Effector CD8-positive, alpha-beta T cell (primary cell): ENCODE measurements around the gene CDKN2AIPNL.

Experiments used
- DNase-seq: peaks from one replicate; lab custom pipeline; 2025; lab: John Stamatoyannopoulos, UW
- total RNA-seq, 4 experiments: gene quantifications; one replicate each; lab custom pipeline; 2026; lab: John Stamatoyannopoulos, UW

The CDKN2AIPNL gene, protein sequence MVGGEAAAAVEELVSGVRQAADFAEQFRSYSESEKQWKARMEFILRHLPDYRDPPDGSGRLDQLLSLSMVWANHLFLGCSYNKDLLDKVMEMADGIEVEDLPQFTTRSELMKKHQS
- 10.5 to 17.6 (median 12.9) reads per million in 4 experiments for total RNA-seq

DNA sequence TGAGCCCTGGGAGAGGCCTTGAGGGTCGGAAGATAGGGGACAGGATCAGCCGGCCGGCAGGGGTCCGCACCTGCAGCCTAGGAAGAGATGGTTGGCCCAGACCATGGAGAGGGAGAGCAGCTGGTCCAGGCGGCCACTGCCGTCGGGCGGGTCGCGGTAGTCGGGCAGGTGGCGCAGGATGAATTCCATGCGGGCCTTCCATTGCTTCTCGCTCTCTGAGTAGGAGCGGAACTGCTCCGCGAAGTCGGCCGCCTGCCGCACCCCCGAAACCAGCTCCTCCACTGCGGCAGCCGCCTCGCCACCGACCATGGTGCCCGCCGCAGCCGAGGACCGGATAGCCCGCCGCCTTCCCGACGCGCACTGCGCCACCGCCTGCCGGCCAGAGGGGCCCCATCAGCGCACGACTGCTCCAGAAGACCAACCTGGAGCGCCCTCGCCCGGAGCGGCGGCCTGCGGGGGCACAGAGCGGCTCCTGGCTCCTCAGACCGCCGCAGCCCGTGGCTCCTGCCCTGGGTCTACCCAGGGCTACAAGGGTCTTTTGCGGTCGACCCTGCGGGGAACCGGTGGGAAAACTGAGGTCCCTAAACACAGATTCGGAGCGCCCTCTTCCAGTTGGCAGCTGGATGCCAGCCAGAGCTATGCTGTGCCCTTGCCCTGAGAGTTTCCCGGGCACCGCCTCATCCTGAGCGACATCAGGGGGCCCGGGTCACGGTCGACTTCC is at the start of gene CDKN2AIPNL:
TSS of gene CDKN2AIPNL (minus strand) at position 336 of the 721 bp plus-strand sequence. CDS start at position 309, 27 bp downstream.
- peak; percentile 68 for DNase-seq

DNA sequence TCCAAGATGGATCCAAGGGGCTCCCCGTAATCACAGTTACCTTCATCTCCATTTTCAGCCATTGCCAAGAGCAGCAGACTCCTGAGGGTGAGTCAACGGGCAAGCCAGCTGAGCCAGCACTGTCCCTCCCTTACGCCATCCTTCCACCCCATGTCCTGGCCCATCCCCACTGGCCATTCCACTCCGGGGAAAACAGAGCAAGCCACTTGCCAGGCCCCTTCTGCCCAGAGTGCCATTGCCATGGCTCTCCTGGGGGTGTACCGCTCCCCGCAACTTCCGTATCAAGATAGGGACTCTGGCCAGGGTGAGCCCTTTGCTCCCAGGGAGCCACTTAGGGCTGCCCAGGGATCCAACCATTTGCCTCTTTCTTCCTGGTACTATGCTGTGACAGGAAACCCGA is 48.9 kb upstream of the CDKN2AIPNL start:
- no peak for DNase-seq

DNA sequence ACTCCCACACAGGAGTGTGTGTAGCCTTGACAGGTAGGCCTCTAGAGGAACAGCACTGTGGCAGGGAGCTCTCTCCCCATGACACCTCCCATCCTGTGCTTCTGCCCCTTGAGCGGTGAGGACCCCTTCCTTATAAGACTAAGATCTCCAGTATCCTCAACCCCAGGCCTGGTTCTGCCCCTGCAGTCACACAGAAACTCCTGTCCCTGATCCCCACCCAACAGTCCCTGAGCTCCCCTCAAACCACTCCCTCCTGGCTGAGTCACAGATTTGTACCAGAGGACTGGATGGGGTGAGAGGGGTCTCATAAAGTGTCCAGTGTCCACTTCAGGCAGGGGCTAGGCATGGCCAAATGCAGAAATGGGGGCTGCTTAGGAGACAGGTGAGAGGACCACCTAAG is 47.8 kb upstream of the CDKN2AIPNL start:
- DNase-seq, result no peak

DNA sequence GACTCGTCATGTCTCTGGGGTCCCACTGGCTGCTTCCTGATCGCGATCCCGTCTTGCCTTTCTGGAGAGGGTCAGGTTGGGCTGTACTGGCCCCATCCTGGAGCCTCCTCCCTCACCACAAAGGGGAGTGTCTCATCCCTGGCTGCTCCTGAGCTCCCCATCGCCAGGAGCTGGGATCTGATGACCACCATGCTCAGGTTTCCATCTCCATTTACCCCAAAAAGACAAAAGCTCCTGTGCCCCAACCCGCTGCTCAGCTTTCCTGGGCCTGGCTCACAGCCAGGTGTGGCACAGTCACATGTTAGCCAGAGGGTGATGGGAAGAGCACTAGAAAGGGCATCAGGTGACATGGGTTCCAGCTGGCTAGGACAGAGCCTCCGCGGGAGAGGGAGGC is 47.3 kb upstream of the CDKN2AIPNL start:
- DNase-seq, result no peak

DNA sequence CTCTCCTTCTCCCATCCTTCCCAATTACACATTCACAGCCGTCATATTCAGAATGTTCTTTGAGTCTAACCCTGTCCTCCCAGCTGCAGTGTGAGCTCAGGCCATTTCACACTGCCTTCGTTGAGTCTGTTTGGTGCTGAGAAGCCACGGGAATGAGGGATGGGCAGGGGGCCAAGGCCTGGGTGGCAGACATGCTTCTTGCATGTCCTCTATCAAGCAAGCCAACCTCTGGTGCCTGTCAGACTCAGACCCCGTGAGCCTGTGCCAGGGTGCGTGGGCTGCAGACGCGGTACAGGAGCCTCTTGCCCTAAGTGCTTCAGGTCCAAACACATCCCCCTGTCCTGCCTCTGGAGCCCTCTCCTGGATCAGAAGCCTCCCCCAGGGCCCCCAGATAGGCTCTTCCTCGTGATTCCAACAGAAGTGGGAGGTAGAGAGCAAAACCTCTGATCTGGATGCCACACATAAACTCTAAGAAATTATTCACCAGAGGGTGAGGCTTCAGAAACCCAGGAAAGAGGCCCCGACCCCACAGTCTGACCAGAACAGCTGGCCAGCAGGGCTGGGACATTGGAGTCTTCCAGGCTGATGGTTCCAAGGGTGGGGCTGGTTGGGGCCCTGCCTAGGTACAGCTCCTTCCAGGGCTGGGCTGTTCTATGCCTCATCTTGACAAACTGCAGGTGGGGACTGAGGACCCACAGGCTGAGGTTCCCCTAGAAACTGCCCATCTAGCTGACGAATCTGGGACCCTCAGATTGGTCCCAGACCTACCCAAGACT is 46.7 kb upstream of the CDKN2AIPNL start:
- DNase-seq, result no peak

DNA sequence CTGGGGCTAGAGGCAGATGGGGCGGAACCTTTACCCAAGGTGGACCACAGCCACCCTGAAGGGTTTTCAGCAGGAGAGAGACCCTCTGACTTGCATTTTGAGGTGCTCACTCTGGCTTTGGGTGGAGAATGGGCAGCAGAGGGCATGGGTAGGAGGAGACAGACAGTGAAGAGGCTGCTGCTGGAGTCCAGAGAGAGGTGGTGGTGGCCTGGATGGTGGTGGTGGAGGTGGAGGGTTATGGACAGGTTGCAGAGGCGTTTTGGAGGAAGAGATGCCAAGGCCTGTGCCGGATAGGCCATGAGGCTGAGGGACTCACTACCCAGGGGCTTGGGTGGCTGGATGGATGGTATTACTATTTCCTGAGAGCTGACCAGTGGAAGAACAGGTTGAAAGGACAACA is 46.1 kb upstream of the CDKN2AIPNL start:
- DNase-seq, result no peak

DNA sequence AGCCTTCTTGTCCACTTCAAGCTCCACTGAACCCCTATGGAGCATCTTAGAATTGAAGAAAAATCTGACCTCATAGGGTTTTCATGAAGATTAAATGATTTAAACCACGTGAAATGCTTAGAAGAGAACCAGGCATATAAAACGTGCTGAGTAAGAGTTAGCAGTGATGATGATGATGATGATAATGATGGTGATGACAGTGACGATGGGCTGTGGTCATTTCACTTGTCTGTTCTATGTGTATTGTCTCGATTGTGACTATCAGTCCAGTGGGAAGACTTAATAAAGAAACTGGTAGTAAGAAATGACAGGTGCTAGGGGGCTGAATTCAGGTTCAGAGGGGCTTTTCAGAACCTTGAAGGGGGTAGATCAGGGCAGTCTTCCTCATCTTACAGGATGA is 45.1 kb upstream of the CDKN2AIPNL start:
- DNase-seq, result no peak

DNA sequence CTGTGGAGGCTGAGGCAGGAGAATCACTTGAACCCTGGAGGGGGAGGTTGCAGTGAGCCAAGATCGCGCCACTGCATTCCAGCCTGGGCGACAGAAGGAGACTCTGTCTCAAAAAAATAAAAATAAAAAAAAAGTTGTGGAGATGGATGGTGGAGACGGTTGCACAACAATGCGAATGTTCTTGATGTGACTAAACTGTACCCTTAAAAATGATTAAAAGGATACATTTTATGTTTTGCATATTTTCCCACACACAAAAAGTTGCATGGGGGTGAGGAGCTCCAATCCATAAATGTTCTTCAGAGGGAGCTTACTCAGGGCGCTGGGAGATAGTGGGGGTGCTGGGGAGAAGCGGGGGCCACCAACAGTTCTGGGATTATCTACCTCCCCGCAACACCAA is 43.8 kb upstream of the CDKN2AIPNL start:
- DNase-seq, result no peak

DNA sequence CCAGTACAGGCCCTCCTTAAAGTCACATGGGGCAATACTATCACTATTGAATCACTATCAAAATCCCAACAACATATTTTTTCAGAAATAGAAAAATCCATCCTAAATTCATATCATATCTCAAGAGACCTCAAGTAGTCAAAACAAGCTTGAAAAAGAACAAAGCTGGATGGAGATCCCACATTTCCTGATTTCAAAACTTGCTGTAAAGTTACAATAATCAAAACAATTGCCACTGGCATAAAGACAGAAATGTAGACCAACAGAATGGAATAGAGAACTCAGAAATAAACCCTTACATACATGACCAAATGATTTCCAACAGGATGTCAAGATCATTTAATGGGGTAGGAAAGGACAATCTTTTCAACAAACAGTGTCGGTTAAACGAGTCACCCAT is 41.3 kb upstream of the CDKN2AIPNL start:
- no peak for DNase-seq

DNA sequence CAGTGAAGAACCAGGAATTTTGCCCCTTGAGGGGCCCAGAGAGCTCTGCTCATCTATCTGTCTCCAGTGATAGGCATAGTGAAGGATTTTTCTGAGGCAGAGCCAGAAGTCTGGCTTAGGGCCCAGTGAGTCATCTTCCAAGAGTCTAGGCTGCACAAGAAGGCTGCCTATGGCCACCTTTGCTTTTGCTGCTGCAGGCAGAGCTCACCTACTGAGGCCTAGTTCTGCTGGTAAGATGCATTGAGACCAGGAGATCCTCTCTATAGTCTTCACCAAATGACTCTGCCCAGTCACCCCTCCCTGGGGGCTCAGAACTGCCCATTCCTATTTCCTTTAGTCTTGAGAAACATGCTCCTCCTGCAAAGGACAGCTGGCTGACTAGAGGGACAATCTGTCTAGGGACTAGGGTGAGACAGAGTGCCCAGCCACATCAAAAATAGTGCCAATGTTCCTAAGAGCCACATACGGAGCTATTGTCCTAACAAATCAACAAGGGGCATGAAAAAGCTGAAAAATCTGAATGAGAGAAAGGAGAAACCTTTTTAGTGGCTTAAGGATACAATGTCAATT is 40.3 kb upstream of the CDKN2AIPNL start:
- no peak for DNase-seq

DNA sequence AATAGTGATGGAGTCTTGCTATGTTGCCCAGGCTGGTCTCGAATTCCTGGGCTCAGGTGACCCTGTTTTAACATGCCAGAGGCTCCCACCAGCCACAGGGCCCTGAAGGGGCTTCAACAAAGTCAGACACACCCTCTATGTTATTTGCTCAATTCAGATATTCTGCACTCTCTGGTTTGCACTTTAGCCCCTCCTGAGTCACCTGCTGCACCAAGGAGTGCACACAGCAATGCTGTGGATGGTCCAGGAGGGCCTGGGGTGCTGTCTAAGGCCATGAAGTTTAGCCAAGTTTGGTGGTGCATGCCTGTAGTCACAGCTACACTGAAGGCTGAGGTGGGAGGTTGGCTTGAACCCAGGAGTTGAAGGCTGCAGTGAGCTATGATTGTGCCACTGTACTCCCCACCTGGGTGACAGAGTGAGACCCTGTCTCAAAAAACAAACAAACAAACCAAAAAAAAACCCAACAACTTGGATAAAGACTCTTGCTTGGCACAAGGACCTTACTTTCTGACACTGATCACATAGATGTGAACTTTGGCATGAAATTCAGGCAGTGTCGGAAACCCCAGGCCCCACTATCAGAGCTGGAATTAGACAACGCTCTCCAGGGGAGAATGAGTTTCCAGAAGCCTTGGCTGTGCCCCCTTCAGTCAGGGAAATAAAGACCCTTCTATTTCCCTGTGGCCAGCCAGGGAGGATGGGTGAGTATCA is 39.7 kb upstream of the CDKN2AIPNL start:
- no peak for DNase-seq

DNA sequence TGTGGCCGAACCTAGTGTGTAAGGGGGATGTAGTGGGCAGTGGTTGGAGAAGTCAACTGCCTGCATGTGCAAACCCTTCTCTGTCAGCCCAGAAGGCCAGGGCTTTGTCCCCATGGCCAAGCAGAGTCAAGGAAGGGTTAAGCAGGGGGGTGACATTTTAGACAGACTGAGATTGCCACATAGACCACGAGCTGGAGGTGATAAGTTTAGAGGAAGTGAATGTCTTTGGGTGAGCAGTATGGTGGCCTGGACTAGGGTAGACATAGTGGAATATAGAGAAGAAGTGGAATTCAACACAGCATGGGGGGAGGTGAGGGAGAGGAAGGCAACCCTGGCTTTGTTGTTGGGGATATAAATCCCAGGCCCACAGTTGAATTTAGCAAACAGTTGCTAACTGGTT is 38.7 kb upstream of the CDKN2AIPNL start:
- DNase-seq, result no peak

DNA sequence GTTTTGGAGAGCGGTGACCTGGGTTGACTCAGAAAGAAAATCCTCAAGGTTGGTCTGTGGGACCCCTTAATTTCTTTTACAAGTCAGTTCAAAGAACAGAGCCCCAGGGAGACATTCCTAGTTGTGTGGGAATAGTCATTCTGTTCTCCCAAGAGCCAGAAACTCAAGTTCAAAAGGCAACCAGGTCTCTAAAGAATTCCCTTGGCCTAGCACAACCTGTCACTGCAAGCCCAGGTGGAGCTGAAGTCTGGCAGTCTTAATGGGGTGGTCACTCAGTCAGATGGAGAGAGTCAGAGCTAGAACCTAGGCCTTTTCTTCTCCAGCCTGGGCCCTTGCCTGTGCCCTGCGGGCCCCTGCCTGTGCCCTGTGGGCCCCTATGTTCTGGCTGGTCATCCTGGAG is 37.5 kb upstream of the CDKN2AIPNL start:
- no peak for DNase-seq

DNA sequence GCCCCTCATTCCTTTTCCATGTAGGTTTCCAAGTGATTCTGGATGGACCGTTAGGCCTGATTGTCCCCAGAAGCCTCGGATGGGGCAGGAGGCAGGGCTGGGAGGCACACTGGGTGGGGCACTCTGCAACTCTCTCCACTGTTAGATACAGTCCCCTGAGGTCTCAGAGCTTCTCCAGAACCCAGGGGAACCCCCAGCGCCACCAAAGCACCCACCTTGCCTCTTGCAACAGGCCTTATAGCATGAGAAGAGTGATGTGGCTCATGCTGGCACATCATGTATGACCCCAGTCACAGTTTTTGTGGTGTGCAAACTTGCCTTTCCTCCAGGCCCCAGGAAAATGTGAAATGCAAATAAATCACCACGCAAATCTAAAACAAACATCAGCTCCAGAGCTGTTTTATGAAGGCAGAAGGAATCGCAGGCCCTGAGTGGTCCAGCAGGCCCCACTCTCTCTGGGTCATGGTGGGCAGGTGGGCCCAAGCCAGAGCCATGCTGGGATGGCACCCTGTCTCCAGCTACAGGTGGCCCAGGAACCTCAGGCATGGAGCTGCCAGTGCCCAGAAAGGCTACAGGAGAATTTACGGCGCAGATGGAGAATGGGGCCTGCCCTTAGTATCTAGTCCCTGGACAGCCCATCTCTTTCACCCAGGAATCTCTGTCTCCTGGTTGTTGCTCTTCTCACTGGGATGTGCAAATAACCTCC is 36.3 kb upstream of the CDKN2AIPNL start:
- DNase-seq, result no peak

DNA sequence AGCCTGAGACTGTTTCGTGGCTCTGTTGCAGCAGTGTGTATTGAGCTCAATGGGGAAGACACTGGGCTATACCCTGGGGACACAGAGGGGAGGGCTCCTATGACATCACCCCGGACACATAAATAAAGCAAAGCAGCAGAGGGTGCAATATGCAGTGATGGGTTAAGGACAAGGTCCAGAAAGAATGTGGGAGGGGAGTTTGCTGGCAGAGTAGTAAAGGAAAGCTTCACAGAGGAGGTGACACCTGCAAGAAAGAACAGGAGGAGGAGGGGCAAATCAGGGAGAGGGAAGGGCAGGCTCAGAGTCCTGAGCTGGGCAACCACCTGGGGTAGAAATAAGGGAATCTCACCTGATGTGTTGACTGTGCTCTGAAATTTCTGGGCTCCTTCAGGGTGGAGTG is 35.3 kb upstream of the CDKN2AIPNL start:
- DNase-seq, result no peak

DNA sequence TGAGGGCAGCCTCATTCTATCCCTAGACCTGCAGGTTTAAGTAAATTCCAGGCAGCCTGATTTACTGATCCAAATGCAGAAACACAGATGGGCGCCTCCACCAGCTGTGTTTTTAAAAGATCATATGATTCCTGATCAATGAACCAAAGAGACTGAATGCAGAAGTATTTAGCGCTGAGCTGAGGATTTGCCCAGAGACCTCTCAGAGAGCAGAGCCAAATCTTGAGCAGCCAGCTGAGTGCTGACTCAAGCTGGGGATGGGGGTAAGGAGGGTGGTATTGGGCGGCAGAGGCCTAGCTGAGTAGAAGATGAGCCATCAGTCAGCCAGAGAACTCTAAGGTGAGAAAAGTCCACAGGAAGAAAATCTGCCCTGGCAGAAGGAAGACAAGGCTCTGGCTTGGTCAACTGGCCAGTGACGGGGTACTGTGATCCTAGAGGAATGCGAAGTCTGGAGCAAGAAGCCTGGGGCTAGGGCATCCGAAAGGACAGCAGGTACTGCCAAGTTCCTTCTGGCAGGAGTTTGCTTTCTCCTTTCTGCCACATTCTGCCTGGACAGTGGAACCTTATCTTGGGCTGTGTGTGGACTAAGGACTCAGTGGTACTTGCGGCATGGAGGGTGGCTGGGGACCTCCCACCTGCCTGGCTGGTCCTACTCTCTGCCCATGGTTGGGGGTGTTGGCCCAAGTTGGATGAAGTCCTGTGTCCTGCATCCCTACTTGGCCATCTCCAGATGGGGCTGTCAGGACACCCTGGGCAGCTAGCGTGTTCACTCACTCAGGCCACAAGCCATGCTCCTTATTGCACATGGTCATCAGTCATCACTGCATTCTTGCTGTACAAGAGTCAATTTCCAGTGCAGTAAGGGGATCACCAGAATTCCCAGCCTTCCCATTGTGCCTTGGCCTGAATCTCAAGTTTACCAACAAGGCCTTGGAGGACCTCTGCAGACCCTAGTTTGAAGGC is 34.5 kb upstream of the CDKN2AIPNL start:
- DNase-seq, result no peak

DNA sequence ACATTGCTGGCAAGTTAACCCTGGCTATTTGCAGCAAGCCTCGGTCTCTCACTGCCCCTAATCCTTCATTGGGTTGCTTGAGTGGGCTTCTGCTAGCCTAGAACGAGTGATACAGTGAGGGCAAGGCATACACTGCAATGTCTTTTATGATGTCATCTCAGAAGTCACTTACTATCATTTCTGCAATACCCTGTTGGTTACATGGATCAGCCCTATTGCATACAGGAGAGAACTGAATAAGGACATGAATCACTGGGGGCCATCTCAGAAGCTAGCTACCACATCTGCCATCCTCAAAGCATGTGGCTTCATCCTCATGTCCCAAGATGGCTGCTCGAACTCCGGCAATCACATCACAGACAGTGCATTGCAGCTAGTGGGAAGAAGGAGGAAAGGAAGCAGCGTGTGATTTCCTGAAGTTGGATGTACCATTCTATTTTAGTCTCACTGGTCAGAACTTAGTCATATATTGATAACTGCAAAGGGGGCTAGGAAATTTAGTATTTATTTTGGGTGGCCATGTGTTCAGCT is 33.3 kb upstream of the CDKN2AIPNL start:
- no peak for DNase-seq

DNA sequence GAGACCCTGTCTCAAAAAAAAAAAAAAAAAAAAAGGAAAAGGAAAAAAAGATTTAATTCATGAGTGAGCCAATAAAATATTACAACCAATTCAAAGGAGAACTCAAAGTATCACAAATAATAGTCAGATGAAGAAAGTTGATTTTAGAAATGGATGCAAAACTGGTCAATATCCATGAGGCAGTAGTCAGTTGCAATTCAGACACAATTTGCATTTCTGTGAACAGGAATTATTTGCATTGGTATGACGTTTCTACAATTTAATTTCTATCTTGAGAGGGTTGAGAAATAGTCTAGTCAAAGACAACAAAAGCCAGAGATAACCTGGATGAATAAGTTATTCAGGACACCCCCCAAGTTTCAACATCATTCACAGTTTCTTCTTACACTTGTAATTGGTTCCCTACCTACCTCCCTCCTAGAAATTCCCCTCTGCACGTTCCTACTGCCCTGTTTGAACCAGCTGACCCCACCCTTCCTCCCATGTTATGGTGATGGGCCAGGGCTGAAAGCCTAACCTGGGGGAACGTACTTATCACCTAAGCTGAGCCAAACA is 28.6 kb upstream of the CDKN2AIPNL start:
- DNase-seq, result no peak

DNA sequence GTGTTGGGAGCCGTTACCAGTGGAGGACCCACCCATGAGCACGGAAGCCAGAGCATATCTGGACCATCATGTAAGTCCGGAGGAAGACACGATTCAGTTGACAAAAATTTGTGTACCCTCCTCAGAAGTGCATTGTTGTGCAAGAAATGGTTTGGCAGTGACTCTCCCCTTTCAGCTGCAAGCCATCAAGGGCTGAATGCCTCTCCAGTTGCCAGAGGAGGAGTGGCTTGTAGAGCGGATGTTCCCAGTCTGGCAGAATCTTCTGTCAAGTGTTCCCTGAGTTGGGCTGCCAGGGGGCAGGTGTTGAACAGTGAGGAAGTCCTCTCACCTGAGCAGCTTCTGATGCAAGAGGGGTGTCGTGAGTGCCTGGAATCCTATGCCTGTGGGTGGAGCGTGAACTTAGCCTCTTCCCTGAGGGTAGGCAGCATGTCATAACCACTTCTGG is 27.6 kb upstream of the CDKN2AIPNL start:
- no peak for DNase-seq

DNA sequence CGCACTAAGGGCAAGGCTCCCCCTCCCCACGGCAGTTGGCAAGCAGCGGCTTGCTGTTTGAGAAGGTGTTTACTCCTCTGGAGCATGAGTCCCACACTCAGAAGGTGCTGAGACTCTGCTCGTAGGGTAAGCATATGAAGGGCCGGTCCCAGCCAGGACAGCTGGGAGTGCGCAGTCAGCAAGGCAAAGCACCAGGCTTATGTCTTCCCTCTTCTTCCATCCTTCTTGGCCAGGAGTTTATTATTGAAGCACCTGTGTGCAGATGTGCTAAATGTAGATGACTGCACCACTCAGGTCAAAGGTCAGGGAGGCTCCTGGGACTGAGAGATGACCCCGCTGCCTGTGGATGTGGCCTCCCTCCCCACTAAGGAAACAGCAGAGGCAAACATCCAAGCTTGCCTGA is 27.0 kb upstream of the CDKN2AIPNL start:
- DNase-seq, result no peak
